ENCODE results near the gene TRPM3.

Gene TRPM3

DNA sequence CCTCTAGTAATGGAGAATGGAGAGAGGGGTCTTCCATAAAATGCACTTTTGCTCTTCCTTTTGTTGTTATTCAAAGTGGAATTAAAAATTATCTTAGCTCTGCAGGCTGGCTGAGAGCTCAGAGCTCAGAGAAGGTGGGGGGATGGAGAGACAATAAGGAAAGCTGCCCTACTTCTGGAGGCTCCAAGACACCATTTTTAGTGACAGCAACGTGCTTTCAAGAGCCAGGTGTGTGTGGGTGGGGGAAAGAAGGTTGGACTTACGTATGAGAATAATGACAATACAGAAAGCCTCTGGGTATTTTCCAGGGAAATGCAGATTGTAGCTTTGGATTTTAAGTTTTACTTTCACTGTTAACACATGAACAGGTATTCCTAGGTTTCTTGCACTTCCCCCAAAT is 173.9 kb downstream of the TRPM3 start:
- no peak for DNase-seq (ENCODE audit: low read depth in 3 of 3)

DNA sequence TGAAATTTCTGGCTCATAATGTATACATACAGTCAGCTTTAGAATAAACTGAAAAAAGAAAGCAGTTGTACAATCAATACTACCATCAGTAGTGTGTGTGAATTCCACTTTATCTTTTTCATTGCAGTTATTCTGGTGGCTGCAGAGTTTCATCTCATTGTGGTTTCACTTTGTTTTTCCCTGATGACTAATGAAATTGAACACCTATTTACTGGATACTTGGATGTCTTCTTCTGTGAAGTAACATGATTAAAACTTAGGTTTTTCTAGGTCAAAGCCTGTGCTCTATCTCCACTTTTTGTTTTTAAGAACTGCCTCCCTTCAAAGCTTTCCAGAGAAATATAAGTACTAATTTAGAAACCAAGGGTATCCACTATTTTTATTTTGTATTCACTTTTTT is 174.3 kb downstream of the TRPM3 start:
- no peak for DNase-seq (ENCODE audit: low read depth in 3 of 3)

DNA sequence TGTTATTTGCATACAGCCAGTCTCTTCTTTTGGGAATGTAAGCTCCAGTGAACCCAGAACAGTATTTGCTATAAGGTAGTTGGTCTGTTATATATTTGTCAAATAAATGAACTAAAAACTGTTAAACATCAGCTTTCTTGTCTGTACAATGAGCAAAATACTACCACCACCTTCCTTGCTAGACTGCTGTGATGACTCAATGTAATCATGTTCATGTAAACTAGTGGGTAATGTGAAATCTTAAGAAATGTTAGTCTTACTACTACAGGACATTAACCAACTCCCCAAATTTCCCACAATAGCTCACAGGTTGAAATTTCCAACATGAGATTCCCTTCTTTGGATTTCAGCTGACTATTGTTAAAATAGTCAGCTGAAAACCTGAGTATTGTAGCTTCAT is 176.1 kb downstream of the TRPM3 start:
- DNase-seq (ENCODE audit: low read depth in 3 of 3), result no peak

DNA sequence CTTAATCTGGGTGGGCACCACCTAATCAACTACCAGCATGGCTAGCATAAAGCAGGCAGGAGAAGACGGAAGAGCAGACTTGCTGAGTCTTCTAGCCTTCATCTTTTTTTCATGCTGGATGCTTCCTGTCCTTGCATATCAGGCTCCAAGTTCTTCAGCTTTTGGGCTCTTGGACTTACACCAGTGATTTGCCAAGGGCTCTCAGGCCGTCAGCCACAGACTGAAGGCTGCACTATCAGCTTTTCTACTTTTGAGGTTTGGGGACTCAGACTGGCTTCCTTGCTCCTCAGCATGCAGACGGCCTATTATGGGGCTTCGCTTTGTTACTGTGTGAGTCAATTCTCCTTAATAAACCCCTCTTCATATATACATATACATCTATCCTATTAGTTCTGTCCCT is 180.2 kb downstream of the TRPM3 start:
- no peak for DNase-seq (ENCODE audit: low read depth in 3 of 3)

DNA sequence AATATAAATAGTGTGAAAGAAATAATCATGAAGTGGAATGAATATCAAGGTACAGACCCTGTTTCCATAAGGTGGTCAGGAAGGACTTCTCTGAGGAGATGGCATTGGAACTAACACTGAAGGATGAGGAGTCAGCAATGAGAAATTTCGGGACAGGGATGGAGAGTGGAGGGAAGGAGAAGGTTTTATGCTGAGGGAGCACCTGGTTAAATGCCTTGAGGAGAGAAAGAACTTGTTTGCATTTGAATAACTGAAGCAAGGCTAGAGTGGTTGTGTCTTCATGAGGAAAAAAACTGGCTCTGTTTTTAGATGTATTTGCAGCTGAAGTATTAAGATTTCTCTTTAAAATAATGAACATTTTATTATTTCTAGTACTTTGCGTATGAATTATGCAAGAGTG is 180.8 kb downstream of the TRPM3 start:
- no peak for DNase-seq (ENCODE audit: low read depth in 3 of 3)

DNA sequence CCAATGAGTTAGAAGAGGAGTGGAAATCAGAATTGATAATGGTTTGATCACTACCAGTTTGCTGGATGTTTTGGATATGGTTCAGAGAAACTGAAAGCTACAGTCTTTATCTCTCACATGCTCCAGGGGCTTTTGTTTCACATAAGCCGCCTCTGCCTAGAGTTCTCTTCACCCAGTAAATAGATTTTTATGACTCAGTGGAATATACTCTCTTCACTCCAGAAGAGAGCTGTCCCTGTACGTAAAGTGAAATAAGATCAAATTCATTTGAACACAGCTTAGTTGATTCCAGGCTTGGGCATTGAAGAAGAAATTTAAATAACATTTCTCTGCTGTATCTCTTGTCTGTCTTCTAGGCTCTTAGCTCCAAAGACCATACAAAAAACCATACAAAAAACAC is 184.9 kb downstream of the TRPM3 start:
- no peak for DNase-seq (ENCODE audit: low read depth in 3 of 3)

DNA sequence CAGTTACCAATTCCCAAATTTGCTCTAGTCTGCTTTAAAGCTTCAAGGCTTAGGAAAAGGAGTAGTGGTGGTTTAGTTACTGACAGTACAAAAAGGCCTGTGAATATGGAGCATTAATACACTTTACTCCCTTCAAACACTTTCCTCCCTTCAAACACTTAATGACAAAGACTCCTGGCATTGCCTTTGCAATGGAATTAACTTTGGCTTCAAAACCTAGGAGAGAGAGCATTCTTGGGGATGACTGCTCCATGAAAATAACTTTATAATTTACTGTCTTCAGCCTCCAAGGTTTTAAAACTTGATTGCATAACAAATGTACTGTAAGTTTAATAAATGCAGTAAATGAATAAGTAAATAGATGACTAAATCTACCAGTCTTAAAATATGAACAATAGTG is 185.6 kb downstream of the TRPM3 start:
- DNase-seq (ENCODE audit: low read depth in 3 of 3), result no peak

DNA sequence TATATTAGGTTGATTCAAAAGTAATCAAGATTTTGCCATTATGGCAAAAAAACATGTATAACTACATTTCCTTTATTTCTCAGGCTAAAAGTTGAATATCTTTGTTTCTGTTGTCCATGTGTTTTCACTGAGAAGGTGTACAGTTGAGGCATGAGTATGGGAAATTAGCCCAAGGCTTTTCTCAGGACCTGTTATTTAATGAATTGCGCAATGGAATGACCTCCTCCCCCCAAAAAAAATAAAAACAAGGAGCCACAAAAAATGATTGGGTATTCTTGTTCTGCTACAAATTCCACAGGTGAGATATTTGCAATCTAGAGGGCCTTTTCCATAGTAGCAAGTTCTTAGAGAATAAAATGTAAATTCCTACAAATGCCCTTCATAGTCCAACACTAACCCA is 186.8 kb downstream of the TRPM3 start:
- no peak for DNase-seq (ENCODE audit: low read depth in 3 of 3)

DNA sequence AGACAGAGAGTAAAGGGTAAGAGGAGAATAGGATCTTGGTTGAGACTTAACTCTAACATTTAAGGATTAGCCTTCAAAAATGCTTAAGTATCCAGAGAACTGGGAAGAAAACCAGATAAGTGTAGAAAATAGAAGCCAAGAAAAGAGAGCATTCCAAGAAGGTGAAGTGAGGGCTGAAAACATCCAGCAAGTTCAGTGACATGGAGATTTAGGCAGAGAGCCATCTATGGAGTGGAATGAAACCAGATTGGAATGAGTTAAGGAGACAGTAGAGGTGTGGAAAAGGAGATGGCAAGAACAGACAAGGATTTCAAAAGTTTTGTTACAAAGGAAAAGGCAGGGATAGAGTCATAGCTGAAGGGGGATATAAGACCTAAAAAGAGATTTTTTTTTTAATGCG is 188.1 kb downstream of the TRPM3 start:
- no peak for DNase-seq (ENCODE audit: low read depth in 3 of 3)

DNA sequence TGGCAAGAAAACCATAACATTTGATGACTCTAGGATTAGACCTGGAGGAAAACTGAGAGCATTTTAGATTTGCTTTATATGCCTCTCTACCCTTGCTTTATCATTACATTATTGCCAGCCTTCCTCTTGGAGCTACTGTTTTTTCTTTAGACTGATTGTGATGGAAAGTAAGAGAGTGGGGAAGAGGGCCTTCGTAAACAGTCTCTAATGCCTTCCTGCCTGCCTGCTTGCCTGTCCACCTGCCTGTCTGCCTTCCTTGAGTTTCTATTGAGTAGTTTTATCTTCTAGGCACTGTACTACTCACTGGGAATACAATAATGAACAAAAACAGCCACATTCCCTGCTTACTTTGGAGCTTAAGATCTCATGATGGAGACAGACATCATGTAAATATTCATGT is 189.3 kb downstream of the TRPM3 start:
- DNase-seq (ENCODE audit: low read depth in 3 of 3), result no peak

DNA sequence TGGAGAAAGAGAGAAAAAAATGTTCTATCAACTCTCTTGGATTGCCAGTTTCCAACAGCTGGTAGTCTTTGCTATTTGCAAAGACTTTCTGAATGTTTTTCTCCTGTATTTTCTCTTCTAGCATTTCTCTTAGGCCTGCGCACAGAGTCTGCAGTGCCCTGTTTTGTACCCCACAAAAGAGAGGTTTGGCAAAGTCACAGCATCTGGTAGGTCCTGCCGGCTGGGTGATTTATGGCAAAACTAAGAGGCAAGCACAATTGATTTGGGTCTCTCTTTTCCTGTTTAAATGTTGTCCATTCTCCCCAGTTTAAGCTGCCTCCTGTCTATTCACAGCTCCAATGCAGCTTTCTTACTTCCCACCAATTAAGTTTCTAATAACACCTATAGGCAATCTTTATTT is 193.9 kb downstream of the TRPM3 start:
- DNase-seq (ENCODE audit: low read depth in 3 of 3), result no peak

DNA sequence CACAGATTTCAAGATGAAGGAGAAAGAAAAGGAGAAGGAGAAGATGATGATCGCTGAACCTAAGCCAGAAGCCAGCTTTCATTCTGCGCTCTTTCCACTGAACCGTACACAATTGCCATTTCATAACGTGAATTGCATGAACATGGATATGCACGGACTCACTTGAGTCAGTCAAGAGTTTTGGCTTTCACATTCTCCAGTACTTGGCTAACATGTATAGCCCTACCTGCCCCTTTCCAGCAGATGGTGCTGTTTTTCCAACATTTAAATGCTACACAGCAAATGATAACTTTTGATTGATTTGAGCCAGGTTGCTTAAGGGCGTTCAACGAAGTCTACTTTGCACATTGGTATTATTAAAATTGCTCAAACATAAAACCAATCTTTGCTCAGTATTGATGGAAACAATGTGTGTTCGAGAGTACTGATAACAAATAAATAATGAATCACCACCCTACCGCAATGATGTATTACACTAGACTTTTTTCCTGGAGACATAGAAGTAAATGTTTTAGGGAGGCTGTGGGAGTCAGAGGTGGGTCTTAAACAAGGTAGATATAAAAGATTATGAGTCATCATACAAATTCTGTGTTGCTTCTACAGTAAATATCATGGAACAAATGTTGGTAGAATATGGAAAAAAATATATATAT is 196.4 kb downstream of the TRPM3 start:
- no peak for DNase-seq (ENCODE audit: low read depth in 3 of 3)

DNA sequence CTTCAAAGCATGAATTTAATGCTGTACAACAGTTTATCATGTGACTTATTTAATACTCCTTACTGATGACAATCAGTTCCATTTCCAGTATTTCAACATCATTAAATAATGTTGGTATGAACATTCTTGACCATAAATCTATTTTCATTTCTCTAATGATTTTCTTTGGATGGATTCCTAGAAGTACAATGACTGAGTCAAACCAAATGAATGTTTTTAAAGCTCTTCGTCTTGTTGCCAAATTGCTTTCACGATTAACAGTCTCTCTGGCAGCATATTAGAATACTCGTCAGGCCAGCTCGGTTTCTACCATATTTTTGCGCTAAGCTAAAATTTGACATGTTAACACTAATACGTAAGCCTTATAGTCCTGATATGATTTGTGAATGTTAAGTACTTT is 197.0 kb downstream of the TRPM3 start:
- no peak for DNase-seq (ENCODE audit: low read depth in 3 of 3)

DNA sequence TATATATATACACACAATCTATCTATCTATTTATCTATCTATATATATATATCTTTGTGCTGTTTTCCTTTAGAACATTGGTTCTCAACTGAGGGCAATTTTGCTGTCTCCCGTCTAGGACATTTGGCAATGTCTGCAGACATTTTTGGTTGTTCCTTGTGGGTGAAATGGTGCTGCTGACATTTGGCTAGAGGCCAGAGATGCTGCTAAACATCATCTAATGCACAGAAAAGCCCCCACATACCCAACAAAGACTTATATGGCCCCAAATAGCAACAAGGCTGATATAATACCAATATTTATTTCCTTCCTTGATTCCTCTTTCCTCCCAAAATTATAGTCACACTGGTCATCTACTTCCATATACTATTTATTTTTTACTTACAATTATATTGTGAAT is 197.5 kb downstream of the TRPM3 start:
- no peak for DNase-seq (ENCODE audit: low read depth in 3 of 3)

DNA sequence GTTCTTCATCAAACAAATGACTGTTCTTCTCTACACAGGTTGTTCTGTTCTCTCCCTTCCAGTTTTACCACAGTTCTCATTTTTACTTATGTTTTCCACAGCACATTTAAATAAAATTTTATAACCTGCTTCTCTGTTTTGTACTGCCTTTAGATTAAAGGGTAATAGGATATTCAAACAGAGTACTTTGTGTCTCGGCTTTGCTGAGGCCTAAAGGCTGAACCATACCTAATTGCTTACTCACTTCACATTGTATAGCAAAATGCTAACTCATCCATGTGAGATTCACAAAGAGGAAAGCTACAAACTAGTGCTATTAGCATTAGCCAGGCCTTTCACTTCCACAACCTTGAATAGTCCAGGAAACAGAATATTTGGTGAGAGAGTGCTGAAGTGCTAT is 200.3 kb downstream of the TRPM3 start:
- no peak for DNase-seq (ENCODE audit: low read depth in 3 of 3)

DNA sequence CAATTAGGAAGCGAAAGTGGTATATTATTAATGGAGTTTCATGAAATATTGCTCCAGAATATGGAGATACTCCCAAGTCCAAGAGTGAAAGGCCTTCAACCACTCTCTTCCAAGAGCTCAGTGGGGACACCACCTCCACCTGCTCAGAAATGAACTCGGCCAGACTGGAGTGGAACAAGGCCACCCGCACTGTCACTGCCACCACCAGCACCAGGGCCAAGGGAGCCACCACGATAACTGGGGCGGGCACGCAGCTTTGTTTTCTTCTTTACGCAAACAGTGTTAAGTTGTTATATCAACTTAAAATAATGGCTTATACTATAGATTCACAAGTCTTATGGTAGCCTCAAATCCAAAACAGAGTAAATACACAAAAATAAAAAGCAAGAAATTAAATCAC is 204.1 kb downstream of the TRPM3 start:
- DNase-seq (ENCODE audit: low read depth in 3 of 3), result no peak

DNA sequence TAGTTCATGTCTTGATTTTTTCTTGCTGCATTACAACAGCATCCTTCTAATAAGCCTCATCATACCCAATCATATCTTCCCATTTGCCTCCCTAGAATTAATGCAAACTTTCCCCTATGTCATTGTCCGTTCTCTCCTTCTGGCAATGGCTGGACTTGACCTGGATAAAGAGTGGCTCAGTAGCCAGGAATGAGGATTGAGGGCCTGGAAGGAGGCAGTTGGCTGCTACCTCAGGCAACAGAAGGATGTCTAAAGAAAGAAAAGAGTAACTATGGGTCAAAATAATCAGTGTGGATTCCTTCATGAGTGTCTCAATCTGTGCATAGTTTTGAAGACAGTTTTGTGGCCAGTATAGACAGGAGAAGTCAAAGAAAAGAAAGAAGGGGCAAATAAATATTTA is 209.6 kb downstream of the TRPM3 start:
- no peak for DNase-seq (ENCODE audit: low read depth in 3 of 3)

DNA sequence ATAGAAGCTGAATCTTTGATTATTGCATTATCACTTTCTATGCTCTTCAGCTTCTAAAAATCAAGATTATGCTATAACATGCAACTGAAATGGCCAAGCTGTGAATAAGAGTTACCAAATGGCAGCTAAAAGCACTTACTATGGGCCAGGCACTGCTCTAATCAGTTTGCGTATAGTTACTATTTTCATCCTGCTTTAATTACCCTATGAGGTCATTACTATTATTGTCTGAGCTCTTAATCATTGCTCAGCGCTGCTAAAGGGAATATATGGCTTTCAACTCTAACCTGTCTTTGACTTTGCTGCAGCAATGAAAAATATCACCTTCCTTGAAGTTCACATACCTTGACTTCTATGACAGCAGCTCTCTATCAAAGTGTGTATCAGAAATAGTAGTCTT is 210.8 kb downstream of the TRPM3 start:
- no peak for DNase-seq (ENCODE audit: low read depth in 3 of 3)

DNA sequence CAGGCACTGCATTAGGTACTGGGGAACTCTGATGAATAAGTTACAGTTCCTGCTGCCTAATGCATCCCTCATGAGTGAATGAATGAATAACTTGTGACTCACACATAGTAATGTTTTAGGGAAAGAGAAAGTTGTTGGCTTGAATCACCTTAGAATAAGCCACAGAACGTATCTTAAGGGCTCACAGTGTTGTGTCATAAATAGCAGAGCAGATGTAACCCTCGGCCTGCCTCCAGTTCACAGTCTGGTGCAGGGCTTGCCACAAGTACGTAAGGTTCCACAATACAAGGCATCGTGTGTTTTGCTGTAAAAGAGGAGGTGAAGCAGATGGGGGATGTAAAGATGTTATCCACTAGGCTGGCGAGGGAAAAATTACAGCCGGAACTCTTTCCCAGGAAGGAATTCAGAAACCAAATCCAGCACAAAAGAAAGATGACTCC is 218.7 kb downstream of the TRPM3 start:
- no peak for DNase-seq (ENCODE audit: low read depth in 3 of 3)

DNA sequence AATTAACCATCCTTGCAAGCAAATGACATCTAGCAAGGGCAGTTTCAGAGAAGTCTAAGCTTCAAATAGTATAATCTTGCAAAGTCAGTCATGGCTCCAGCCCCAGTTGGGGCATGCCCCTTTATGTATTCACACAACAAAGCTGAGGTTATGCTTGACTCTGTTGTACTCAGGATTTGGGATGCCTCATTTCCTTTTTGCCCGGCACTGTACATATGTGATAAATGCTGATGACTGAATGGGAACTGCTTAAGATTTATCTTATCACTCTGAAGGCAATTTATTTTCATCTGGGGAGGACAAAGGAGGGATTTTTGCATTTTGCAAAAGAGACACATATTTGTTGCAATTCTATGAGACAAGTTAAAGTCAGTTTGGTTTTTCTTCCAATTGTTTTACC is 219.2 kb downstream of the TRPM3 start:
- DNase-seq (ENCODE audit: low read depth in 3 of 3), result no peak

DNA sequence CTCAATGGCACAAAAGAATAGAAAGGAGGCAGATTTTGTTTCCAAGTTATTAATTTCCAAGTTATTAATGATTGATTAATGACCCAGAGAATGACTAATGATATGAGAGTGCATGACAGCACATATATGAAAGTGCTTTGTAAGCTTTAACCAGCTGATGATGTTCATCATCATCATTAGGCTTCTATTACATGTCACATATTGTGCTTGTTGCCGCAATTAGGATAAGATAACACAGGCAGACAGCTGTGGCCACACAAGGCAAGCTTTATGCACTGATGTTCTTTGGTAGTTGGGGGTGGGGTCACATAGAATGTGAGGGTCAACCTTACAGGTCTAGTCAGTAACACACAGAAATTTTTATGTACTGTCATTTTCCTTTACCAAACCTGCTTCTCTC is 219.7 kb downstream of the TRPM3 start:
- no peak for DNase-seq (ENCODE audit: low read depth in 3 of 3)

DNA sequence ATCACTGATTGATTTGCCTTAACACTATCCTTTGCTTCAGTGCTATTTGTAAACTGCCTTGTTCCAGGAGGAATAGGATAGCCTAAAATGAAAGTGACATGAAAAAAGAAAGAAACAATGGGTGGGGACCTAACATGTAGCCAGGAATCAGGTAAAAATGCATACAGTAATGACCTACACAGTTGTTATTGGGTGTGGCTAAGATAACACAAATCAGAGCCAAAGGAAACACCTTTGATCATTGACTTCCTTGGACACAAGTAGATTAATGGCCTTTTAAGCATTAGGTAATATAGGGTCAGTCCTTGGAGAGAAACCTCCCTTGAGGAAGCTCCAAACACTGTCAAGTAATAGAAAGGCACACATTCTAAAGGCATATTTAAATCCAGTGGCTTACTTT is 220.4 kb downstream of the TRPM3 start:
- DNase-seq (ENCODE audit: low read depth in 3 of 3), result no peak

DNA sequence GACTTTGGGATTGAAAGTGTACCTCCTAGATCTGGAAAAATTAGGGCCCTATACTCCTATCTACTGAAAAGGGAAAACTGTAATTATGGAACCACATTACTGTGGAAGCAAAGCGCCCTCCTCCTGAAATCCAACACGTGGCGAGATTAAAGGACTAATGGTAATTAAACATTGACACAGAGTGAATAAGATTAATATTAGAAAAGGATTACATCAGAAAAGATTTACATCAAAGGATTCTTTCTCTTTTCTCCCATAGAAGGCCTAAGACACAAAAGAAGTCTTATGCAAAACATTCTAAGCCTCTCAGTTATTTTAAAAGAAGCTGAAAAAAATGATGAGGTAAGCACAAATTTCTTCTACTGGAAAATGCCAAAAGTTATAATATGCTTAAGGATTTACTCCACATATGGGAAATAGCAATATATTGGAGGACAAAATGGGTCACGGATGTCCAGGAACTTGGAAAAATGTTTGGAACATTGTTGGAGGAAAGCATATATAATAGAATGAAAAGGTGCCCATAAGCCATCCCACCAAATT is 227.8 kb downstream of the TRPM3 start:
- no peak for DNase-seq (ENCODE audit: low read depth in 3 of 3)

DNA sequence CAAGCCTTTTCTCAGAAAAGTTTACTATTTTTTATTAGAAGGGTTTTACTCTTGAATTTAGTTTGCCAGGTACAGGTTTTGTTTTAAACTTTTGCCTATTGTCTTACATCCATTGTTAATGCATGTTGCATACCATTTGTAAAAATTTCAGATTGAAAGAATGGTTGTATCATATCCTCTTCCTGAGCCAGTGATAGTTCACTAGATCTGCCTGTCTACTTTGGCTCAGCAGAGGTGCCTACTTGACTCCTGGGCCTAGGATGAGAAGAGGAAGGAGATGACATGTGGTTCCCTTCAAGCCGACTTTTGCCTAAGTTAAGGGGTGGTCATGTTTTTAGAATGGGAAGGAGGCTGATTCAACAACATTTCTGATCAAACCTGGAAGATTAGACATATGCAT is 232.9 kb downstream of the TRPM3 start:
- no peak for DNase-seq (ENCODE audit: low read depth in 3 of 3)

Data from stimulated activated CD4-positive, alpha-beta T cell treated with anti-CD3 and anti-CD28 coated beads, TNF-alpha, amount 100 ng/mL, for 4 hours (primary cell).